Muscle of arm (tissue), 12 donors: ENCODE measurements around the gene EXOC2. TPM values are rescaled to one million over a fixed set of nuclear protein-coding genes. Genes with fewer than 3 reads are reported as not detected.

Experiments
- DNase-seq: peaks from one replicate; pipeline ENCODE4 v3.0.0-alpha.2; 2013
- polyA plus RNA-seq, 12 donors: library from polyadenylated mRNA; unstranded; fragments of 120-200 nt; gene quantifications; one replicate each; pipeline ENCODE4 v1.2.1, GENCODE V29; 2013; ENCODE audit not compliant: insufficient read length in 12 of 12

The EXOC2 gene
- polyA plus RNA-seq, 12 donors = 15.2 to 30.0 (median 26.5) TPM; not detected in 1

- no peak for DNase-seq
Observed at GRCh38 chr6:537114-537513, 155.8 kb downstream of the EXOC2 start.

DNA sequence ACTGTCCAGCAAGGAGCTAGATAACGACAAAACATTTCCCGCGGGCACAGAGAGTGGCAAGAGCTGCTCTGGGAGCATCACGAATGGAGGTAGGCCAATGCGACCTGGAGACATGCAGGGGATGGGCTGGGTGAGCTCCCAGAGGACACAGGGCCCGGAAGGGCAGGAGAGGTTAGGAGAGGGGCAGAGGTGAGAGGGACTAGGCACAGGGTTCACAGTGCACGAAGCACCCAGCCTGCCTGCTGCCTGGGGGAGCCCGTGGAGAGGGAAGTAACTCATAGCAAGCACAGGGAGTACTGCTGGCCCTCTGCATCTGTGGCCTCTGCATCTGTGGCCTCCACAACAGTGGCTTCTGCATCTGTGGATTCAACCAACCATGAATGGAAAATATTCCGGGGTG, 162.5 kb downstream of the EXOC2 start:
- no peak for DNase-seq

DNA sequence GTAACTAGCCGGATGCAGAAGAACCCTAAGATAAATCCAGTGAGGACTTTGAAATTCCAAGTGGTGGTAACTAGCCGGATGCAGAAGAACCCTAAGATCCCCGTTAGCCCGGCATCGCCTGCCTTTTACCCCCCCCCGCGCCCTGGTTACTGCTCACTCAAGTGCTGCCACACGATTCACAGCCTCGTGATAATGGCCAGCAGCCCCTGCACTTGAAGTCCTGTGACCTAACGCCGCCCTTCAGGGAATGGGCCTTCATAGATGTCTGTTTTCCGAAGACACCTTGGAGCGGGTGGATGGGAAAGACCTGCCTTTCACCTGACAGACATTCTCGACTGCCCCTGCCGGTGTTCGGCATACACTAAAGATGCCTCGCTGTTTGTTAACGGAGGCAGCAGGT, 163.9 kb downstream of the EXOC2 start:
- DNase-seq = no peak

DNA sequence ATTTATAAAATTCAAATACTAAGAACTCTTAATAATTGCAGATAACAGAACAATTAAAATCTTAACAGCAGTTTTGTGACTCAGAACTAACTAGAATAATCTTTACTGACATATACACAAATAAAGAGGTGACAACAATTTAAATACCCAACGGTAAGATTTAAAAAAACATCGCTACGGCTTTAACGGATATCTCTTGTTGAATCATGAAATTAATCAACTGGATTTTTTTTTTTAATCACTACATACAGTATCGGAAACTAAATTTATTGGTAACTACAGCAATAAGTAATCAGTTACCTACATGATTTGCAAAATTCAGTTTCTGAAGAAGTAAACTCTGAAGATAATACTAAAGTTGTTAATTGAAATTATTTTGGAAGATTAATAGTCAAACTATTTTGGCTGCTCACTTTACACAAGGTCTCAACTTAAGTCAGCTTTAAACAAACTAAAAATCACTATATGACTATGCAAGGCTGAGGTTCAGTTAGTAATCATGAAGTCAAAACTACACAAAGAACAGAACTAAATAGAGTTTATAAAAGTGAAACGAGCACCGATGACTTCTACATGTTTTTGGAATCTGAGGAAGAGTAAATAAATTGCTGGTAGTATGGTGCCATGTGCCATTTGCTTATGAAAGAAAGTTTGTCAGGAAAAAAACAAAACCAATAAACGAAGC, 164.8 kb downstream of the EXOC2 start:
- no peak for DNase-seq

- no peak for DNase-seq
Observed at GRCh38 chr6:524803-525202, 168.1 kb downstream of the EXOC2 start.

- no peak for DNase-seq
Observed at GRCh38 chr6:520820-521219, 172.1 kb downstream of the EXOC2 start.

GRCh38 chr6:518218-518617, 174.7 kb downstream of the EXOC2 start:
- DNase-seq = no peak

- no peak for DNase-seq
Observed at GRCh38 chr6:516213-516612, 176.7 kb downstream of the EXOC2 start.

GRCh38 chr6:515267-515666, 177.7 kb downstream of the EXOC2 start:
- DNase-seq = no peak

DNA sequence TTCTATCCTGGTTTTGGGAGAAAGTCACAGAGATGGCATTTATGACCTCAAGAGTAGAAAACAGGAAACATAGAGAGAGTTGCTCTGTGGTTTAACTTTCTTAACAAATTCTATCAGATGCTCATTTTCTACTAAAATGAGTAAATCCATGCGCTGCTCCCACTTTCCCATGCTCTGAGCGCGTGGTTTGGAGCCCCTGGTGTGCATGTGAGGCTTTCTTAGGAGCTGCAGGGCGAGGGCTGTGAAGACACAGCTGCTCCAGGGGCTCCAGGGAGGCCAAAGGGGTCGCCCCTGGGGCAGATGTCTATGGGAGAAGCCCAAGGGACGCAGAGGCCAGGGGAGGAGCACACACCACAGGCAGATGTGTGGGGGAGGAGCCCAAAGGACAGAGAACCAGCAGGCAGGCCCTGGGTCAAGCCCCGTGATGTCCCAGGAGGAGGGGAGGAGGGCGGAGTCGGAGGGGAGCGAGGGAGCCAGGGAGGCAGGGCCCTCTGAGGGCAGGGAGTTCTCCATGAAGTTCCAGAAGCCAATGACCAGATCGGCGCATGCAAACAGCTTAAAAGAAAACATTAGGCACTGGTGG, 178.5 kb downstream of the EXOC2 start:
- DNase-seq = no peak

- no peak for DNase-seq
Observed at GRCh38 chr6:513961-514360, 179.0 kb downstream of the EXOC2 start.

- DNase-seq = no peak
Observed at GRCh38 chr6:513058-513457, 179.9 kb downstream of the EXOC2 start.

GRCh38 chr6:511488-512137, 181.3 kb downstream of the EXOC2 start:
- DNase-seq = no peak

- DNase-seq = no peak
Observed at GRCh38 chr6:509676-510075, 183.3 kb downstream of the EXOC2 start.

- no peak for DNase-seq
Observed at GRCh38 chr6:508614-509013, 184.3 kb downstream of the EXOC2 start.

- DNase-seq = no peak
Observed at GRCh38 chr6:508006-508405, 184.9 kb downstream of the EXOC2 start.

DNA sequence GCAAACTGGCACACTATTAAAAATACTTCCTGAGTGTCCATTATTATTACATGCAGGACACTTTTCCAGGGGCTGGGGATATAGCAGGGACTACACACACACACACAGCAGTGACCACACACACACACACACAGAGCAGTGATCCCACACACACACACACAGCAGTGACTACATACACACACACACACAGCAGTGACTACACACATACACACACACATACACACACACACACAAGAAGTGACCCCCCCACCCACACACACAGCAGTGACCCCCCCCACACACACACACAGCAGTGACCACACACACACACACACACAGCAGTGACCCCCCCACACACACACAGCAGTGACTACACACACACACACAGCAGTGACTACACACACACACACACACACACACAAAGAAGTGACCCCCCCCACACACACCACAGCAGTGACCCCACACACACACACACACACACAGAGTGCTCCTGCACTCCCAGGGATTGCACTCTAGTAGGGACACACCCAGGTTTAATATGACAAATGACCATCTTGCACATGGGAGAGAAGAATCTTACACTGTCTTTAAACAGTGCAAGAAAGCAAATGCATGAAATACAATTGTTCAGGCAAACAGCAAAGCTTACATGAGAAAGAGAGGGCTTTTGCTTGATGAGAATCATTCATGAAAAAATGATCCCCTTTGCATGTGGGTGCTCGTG, 185.9 kb downstream of the EXOC2 start:
- no peak for DNase-seq

- DNase-seq = no peak
Observed at GRCh38 chr6:506508-506907, 186.4 kb downstream of the EXOC2 start.

GRCh38 chr6:505374-505773, 187.6 kb downstream of the EXOC2 start:
- DNase-seq = no peak

GRCh38 chr6:504446-504980, 188.4 kb downstream of the EXOC2 start:
- DNase-seq = no peak

GRCh38 chr6:503610-504362, 189.2 kb downstream of the EXOC2 start:
- no peak for DNase-seq

DNA sequence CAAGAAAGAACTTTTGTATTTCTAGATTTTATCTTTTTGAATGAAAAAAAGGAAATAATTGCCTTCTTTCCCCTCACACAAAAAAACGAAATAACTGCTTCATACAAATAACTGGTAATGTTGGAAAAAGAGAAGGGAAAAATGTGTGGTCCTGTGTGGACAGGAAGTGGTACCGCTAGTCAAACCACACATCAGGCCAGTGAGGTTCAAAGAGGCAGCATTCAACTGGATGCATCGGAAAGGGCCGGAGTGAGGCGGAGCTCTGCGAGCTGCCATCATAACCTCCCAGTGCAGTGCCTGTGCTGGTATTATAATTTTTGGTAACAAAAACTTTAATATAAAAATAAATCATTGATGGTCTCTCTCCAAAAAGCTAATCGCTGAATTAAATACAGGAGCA, 190.2 kb downstream of the EXOC2 start:
- DNase-seq = no peak
